GM12891 (cell line): ENCODE data around the gene ARFIP1.

Experiments used
- POLR2A ChIP-seq: IDR thresholded peaks from 2 replicates; pipeline ENCODE4 v1.6.1; 2011; ENCODE audit warnings: low read depth, low read length, control low read depth
- POLR2AphosphoS5 ChIP-seq: IDR thresholded peaks from 2 replicates; pipeline ENCODE4 v1.6.1; 2011; ENCODE audit warnings: low read depth, low read length, control low read depth
- POU2F2 ChIP-seq: IDR thresholded peaks from 2 replicates; pipeline ENCODE4 v1.6.1; 2011; ENCODE audit warnings: low read depth, mild to moderate bottlenecking, control low read depth, low read length, moderate library complexity
- SPI1 ChIP-seq: IDR thresholded peaks from 2 replicates; pipeline ENCODE4 v1.6.1; 2011; ENCODE audit warnings: low read depth, low read length, control low read depth
- TAF1 ChIP-seq: IDR thresholded peaks from 2 replicates; pipeline ENCODE4 v1.6.1; 2011; ENCODE audit warnings: low read depth, low read length, control low read depth

DNA sequence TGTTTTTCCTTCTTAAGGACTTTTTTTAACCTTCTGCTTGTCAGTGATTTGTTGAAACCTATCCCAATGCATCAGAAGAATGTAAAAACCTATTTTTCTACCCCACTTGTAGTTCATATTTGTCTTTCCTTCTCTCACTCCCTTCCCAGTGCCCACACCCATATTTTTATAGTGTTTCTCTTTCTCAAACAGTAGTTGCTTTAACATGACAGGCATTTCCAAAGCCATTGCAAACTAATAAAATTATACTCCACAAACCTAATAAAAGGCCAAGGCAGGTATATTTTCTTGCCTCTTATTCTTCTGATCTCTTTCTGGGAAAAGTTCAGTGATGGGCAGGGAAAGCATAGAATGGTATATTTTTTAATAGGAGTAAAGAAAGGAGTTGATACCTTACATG lies 120.6 kb downstream of the ARFIP1 start:
- TF ChIP-seq POLR2AphosphoS5 (no peak), TAF1 (no peak), POLR2A (no peak), POU2F2 (no peak), SPI1 (no peak)
